ENCODE data around the gene ZNF512B.

DNA sequence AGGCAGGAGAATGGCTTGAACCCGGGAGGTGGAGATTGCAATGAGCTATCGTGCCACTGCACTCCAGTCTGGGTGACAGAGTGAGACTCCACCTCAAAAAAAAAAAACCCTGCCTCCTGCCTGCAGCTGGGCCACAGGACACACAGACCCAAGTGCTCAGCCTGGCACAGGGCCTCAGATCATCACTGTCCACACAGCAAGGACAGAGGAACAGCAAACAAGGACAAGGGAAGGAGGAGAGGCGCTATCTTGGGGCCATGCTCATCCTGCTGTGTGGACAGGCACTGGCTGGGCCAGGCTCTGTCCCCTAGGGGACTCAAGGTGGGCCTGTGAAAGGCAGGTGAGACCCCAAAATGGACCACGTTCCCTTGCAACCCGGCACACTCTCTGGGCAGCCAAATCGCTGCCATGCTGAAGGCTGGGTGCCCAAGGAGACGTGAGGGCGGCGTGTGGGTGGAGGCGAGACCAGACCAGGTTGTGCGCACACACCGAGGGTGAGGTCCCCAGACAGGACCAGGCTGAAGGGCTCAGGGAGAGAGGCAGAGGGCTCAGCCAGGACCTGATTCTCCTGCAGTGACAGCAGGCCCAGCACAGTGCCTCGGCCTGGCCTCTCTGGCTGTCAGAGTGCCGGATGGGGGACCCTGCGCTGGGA, 22.6 kb downstream of the ZNF512B start:
- TF ChIP-seq, protein P1, sequence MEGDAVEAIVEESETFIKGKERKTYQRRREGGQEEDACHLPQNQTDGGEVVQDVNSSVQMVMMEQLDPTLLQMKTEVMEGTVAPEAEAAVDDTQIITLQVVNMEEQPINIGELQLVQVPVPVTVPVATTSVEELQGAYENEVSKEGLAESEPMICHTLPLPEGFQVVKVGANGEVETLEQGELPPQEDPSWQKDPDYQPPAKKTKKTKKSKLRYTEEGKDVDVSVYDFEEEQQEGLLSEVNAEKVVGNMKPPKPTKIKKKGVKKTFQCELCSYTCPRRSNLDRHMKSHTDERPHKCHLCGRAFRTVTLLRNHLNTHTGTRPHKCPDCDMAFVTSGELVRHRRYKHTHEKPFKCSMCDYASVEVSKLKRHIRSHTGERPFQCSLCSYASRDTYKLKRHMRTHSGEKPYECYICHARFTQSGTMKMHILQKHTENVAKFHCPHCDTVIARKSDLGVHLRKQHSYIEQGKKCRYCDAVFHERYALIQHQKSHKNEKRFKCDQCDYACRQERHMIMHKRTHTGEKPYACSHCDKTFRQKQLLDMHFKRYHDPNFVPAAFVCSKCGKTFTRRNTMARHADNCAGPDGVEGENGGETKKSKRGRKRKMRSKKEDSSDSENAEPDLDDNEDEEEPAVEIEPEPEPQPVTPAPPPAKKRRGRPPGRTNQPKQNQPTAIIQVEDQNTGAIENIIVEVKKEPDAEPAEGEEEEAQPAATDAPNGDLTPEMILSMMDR (IDR thresholded peaks at IDR 0.05) = no peak
- no peak for TF ChIP-seq EZH2 (IDR thresholded peaks at IDR 0.05; ENCODE audit: borderline replicate concordance, insufficient read depth, low read depth, low read length, poor library complexity, severe bottlenecking)

Data from B cell (primary cell).